Measurements from ENCODE around the gene INSIG1.

GRCh38 chr7:155317114-155317434 lies 19.4 kb downstream of the INSIG1 start:
- TF ChIP-seq CTCF (IDR thresholded peaks at IDR 0.05 in 8 of 11, conservative IDR thresholded peaks at IDR 0.05 in 3 of 11) (no peak), POLR2A (IDR thresholded peaks at IDR 0.05) (no peak), POLR2AphosphoS5 (IDR thresholded peaks at IDR 0.05) (no peak)
